ENCODE measurements around the gene BROX.

BROX gene

DNA sequence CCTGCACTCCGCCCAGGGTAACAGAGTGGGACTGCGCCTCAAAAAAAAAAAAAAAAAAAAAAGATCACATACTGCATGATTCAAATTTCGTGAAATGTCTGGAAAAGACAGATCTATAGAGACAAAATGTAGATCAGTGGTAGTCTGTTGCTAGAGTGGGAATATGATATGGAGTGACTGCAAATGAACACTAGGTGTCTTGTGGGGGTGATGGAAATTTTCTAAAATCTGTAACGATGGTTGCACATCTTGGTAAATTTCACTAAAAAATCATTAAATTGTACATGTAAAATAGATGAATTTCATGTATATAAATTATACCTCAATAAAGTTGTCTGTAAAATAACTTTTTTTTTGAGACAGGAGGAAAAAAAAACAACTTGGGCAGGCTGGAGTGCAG is 5.5 kb upstream of the BROX start:
- no peak for DNase-seq (ENCODE audit: low read depth in 2 of 2)
- no peak overlapping the region for H3K4me3 ChIP-seq (replicated peaks in 1 of 2; ENCODE audit: low read depth in 2 of 2, low read length in 2 of 2)
- TF ChIP-seq, protein P1, sequence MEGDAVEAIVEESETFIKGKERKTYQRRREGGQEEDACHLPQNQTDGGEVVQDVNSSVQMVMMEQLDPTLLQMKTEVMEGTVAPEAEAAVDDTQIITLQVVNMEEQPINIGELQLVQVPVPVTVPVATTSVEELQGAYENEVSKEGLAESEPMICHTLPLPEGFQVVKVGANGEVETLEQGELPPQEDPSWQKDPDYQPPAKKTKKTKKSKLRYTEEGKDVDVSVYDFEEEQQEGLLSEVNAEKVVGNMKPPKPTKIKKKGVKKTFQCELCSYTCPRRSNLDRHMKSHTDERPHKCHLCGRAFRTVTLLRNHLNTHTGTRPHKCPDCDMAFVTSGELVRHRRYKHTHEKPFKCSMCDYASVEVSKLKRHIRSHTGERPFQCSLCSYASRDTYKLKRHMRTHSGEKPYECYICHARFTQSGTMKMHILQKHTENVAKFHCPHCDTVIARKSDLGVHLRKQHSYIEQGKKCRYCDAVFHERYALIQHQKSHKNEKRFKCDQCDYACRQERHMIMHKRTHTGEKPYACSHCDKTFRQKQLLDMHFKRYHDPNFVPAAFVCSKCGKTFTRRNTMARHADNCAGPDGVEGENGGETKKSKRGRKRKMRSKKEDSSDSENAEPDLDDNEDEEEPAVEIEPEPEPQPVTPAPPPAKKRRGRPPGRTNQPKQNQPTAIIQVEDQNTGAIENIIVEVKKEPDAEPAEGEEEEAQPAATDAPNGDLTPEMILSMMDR (IDR thresholded peaks at IDR 0.05; ENCODE audit: low read depth, low read length) = peak; percentile 6

DNA sequence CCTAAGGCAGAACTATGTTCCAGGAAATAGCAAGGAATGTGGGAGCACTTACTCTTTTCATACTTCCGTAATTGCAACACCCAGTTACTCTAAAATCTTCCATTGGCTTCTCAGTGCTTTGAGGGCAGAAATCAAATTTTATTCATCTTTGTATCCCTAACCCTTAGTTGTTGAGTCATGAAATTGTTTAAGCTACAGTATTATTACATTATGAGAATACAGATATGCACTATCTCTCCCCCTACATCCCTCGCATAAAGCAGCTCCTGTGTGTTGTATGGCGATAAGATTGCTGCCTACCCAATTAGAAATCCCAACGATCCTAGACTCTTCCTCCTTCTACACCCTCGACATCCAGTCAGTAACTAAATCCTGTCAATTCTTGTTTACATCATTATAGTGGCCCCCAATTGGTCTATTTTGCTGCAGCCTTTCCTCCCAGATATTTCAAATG is 2.6 kb upstream of the BROX start:
- TF ChIP-seq, protein P1 (IDR thresholded peaks at IDR 0.05; ENCODE audit: low read depth, low read length) = no peak
- no peak overlapping the region for H3K4me3 ChIP-seq (replicated peaks in 1 of 2; ENCODE audit: low read depth in 2 of 2, low read length in 2 of 2)
- peak in 1 of 2 donors; percentile 11 for DNase-seq (ENCODE audit: low read depth in 2 of 2)

DNA sequence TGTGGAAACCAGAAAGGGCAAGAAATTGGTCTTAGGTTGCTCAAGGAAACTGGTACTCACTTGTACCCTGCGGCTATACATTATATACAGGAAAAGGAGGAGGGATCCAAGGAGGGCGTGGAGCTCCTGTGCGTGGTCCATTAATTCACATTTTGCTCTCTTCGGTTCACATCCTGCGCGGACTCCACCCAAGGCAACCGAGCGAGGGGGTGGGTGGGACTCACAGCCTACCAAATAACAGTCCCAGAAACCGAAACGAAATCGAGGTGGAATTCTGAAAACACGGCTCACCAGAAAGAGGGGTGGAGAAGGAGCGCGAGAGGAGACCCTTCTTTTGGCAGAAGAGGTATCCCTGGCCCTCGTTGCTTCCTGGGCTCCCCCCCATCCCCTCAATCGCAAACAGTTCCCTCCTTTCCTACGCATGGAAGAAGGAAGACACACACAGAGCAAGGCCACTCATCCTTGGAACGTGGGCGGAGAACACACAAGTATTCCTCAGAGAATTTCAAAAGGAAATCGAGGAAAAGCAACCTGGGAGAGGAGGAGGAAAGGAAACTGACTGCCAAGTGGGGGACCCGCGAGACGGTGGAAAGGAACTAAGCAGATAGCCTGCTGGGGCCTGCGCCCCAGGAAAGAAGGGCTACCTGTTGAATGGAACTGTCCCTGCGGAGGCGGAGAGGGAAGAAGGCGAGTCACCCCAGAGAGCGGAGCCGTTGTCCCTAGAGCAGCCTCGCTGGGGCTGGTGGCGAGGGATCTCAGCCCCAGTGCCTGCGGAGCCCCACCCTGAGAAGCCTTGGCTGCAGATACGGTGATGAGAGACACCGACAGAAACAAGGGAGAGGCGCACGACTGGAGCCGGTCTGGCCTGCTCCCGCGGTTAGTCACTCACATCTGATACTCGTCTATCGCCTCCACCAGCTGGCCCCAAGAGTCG is 778 bp upstream of the BROX start:
- DNase-seq (ENCODE audit: low read depth in 2 of 2) = peak; percentile 63
- TF ChIP-seq, protein P1 (IDR thresholded peaks at IDR 0.05; ENCODE audit: low read depth, low read length) = no peak
- H3K4me3 ChIP-seq (replicated peaks in 1 of 2; ENCODE audit: low read depth in 2 of 2, low read length in 2 of 2) = peak overlapping the region; percentile 86 to 97

DNA sequence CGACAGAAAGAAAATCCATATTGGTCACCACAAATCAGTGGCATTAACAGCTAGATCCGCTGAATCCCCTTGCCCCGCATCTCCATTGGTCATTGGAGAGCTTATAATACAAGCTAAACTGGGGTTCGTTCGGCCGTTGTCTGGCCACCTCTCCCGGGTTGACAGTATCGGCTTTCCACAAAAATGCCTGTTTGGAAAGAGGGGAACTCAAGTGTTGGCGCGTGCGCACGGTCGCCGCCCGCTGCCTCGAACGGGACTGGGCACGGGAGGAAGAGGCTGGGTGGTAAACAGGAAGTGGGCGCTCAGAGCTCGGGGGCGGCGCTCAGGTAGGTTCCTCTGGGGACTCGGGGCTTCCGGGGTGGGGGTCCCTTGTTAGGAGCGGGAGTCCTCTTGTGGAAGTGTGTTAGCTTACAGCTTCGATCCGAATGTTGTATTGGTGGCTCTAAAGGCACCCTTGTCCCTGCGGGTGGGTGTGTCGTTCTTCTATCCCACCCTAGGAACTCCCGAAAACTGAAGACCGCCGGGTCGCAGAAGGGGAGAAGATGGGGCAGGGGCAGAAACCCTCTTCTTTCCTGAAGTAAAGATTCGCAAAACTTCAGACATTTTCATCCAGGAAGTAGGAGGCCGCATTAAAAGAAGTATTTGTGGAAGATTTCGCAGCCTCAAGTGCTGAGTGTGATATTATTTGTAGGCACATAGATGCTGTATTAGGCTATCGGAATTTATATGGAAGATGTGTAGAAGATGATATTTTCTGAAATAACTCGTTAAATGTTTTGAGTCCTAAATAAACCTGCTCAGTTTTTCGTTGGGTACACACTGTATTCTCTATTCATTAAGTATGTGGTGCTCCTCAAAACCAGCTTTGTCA is 962 bp downstream of the BROX start:
- H3K4me3 ChIP-seq (replicated peaks in 1 of 2; ENCODE audit: low read depth in 2 of 2, low read length in 2 of 2) = peak overlapping the region; percentile 86 to 97
- TF ChIP-seq, protein P1 (IDR thresholded peaks at IDR 0.05; ENCODE audit: low read depth, low read length) = no peak
- peak; percentile 94 to 97 for DNase-seq (ENCODE audit: low read depth in 2 of 2)

DNA sequence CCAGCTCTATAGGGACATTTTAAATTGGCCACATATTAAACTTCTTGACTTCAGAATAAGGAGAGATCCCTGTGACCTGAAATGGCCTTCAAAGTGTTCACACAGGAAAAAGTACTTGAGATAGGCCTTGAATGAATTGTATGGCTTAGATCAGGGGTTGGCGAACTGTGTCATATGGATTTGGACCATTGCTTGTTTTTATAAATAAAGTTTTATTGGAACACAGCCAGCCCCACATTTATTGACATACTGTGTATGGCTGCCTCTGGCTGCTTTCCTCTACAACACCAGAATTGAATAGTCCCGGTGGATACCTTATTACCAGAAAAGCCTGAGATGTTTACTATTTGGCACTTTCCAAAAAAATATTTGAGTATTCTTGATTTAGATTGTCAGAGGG is 4.0 kb downstream of the BROX start:
- no peak overlapping the region for H3K4me3 ChIP-seq (replicated peaks in 1 of 2; ENCODE audit: low read depth in 2 of 2, low read length in 2 of 2)
- TF ChIP-seq, protein P1 (IDR thresholded peaks at IDR 0.05; ENCODE audit: low read depth, low read length) = no peak
- no peak for DNase-seq (ENCODE audit: low read depth in 2 of 2)

DNA sequence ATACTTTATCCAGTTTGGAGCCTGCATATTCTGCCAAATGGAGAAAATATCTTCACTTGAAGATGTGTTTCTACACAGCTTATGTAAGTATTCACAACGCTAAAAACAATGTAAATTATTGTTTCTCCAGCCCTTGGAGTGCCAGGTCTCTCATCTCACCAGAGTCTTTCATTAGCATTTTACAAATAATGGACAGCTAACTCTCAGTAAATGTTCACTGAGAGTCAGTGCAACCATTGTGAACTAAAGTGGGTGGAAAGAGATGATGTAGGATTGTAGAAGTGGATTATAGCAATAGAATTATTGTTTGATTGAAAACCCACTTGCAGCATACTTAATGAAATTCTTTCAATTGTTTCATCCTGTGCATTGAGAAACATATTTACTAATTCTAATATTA is 16.4 kb downstream of the BROX start:
- no peak for DNase-seq (ENCODE audit: low read depth in 2 of 2)
- TF ChIP-seq, protein P1 (IDR thresholded peaks at IDR 0.05; ENCODE audit: low read depth, low read length) = no peak

More for the DNA sequence above, 16.4 kb downstream of the BROX start:
- no peak overlapping the region for H3K4me3 ChIP-seq (replicated peaks in 1 of 2; ENCODE audit: low read depth in 2 of 2, low read length in 2 of 2)

Data from cardiac fibroblast (primary cell).